Dermis microvascular lymphatic vessel endothelial cell (primary cell): ENCODE measurements around the gene EIF6. TPM values are rescaled to one million over a fixed set of nuclear protein-coding genes. Genes with fewer than 3 reads are reported as not detected.

Source experiments
- DNase-seq, 2 donors: peaks; one replicate each; pipeline versions ENCODE4 v3.0.0 to v3.0.0-alpha.2; 2010; ENCODE audit warnings: low read depth in 2 of 2
- total RNA-seq: library from RNA; depleted of rRNA; stranded (reverse); fragments of >200 nt; gene quantifications from 2 replicates; pipeline ENCODE4 v1.2.1, GENCODE V29; 2014

The EIF6 gene
- total RNA-seq, 1 donor from 2014 or later, result 173 TPM

GRCh38 chr20:35280523-35280922 is 4.0 kb downstream of the EIF6 start:
- no peak for DNase-seq

DNA sequence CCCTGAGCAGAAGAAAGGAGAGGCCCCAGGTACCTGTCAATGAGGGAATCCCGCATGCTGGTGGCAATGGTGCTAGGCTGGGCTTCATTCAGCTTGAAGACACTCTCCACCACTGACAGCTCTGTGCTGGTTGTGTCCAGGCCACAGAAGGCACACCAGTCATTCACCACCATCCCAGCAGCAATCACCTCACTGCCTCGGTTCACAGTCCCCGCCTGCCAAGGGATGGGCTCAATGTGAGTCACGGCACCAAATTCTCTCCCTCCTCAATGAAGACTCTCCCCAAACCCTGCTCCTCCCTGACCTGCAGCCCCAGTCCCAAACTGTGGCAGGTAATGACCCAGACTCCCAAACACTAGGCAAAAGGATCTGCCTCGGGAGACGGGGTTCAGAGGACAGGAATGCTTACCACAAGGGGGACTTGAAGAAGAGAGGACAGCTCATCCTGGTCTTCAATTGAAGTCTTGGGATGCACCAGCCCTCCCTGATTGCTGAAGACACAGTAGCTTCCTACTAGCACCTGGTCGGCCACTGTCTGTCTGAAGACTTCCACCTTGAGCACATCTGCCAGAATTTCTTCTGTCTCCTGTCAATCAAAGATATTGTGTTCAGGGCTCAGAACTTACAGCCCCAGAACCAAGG is 4.9 kb downstream of the EIF6 start:
- DNase-seq, result no peak

DNA sequence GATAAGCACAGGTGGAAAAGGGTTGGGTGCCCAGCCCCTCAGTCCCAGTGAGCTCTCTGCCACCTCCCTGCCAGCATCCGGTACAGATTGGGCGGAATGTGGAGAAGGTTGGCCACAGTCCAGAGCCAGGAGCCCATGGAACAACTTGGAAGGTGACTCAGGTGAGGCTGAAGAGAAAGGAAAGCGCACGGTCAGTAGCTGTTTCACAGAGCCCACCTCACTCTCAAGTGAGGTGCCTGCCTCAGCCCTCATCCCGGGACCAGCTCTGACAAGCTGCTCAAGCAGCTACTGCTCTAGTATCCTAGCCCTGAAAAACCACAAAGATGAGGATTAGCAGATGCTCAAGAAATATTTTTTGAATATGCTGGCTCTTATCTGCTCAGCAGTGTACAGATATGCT is 5.5 kb downstream of the EIF6 start:
- no peak for DNase-seq

GRCh38 chr20:35277531-35278395 is 6.8 kb downstream of the EIF6 start, which contains the start of gene MMP24OS:
MMP24OS (minus strand) TSS chr20:35278122; CDS start chr20:35277929, 193 bp downstream.
- DNase-seq, result peak; percentile 79 to 86

DNA sequence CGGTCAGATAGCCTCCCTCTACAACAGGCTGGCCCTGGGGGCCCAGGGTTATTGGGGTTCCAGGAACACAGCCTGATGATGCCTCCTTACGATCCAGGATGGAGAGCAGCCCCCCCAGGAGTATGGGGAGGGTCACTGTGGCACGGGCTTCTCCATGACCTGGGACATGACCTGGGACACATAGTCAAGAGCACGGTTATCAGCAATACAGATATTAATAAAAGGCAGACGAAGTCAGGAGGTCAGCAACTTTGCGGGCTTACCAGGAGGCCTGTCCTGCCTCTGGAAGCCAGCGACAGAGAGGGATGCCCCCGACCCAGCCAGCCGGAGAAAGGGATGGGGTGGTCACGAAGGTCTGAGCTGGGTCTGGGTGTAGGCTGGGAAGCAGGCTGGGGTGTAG is 7.4 kb downstream of the EIF6 start:
- DNase-seq, result no peak

- DNase-seq, result no peak
Measured at GRCh38 chr20:35276408-35276807, 8.2 kb downstream of the EIF6 start.

DNA sequence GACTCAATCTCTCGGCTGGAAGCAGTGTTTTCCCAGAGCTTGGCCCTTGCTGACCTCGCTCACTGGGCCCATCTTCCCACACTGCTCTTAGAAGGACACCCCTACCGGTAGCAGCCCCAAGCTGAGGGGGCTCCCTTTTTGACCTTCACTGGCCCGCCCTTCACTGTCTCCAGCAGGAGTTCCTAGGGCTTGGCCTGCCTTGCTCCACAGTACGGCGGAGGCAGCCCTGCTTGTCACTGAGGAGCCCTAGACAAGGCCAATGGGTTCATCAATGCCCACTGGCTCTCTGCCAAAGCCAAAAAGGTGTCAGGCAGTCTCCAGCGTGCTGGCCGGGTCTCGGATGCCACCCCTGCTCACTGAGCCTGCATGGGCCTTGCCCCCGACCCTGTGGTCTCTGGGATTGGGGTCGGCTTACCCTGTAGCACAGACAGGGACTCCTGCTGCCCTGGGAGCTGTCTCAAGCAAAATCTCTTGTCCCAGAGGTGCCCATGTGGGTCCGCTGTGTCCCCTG is 8.8 kb downstream of the EIF6 start:
- DNase-seq, result no peak

DNA sequence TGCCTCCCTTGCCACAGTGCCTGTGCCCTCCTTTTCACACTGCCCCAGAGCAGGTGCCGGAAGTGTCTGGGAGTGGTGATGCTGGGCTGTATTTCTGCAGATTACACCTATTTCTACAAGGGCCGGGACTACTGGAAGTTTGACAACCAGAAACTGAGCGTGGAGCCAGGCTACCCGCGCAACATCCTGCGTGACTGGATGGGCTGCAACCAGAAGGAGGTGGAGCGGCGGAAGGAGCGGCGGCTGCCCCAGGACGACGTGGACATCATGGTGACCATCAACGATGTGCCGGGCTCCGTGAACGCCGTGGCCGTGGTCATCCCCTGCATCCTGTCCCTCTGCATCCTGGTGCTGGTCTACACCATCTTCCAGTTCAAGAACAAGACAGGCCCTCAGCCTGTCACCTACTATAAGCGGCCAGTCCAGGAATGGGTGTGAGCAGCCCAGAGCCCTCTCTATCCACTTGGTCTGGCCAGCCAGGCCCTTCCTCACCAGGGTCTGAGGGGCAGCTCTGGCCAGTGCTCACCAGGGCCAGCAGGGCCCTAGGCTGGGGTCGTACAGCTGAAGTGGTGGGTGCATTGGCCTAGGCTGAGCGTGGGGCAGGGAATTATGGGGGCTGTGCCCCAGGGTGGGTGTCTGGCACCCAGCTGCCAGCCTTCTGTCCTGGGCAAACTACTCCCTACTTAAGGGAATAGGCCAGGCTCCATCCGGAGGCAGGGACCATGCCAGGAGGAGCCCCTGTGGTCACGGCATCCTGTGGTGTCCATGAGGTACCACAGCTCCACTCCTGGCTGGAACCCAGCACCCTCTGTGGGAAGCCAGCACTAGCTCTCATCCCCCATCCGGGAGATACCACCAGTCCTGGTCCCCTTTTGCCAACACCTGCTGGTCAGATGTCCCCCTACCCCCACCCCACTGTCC is 10.1 kb downstream of the EIF6 start:
- DNase-seq, result no peak

DNA sequence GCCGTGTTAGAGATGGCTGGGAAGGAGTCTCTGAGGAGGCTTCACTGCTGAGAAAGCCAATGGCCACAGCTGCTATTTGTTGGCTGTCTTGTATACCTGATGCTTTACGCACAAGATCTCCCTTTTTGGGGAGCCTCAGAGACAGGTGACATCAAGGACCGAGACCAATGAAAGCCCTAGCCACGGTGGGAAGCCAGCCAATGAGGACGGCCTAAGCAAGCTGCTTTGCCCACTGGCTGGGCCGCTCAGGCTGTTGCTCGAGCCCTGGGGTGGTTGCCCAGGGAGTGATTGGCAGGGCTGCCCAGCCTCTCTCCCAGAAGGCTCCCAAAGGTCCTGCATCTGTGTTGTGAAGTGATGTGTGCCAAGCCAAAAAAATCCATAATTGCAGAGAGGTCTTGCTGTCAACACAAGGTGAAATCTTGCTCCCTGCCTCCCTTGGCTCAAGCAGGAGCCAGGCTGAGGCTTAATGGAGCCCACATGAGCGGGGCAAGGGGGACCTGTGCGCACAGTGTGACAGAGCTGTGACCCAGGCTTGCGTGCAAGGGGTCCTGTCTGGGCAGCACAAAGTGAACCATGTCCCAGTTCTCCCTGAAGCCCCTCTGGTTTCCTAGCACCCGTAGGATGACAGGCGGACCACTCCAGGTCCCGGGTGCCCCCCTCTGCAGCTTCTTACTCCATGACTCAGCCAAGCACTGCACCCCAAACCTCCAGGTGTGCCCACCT is 11.0 kb downstream of the EIF6 start:
- DNase-seq, result no peak

GRCh38 chr20:35271904-35272303 is 12.7 kb downstream of the EIF6 start:
- no peak for DNase-seq

DNA sequence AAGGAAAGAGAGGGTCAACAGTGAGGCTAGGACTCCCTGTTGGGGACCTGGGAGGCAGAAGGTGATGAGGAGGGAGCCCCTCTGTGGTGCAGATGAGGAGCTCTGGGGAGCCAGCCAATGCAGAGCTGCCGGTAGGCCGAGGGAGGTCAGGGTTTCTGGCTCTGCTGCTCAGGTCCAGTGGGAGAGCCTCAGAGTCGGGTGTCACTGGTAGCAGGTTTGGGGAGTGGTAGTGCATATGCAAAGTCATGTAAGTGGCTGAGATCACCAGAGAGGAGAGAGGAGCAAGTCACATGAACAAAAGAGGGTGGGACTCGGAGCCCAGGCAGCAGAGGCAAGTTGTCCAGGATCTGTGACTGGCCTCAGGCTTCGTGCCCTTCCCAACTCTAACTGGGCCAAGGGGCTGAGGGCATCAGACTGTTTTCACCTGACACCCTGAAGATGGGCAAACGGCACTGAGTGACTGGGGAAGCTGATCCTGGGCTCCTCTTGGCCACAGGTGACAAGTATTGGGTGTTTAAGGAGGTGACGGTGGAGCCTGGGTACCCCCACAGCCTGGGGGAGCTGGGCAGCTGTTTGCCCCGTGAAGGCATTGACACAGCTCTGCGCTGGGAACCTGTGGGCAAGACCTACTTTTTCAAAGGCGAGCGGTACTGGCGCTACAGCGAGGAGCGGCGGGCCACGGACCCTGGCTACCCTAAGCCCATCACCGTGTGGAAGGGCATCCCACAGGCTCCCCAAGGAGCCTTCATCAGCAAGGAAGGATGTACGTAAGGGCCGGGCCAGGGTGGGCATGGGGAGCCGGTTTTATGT is 13.3 kb downstream of the EIF6 start:
- no peak for DNase-seq

DNA sequence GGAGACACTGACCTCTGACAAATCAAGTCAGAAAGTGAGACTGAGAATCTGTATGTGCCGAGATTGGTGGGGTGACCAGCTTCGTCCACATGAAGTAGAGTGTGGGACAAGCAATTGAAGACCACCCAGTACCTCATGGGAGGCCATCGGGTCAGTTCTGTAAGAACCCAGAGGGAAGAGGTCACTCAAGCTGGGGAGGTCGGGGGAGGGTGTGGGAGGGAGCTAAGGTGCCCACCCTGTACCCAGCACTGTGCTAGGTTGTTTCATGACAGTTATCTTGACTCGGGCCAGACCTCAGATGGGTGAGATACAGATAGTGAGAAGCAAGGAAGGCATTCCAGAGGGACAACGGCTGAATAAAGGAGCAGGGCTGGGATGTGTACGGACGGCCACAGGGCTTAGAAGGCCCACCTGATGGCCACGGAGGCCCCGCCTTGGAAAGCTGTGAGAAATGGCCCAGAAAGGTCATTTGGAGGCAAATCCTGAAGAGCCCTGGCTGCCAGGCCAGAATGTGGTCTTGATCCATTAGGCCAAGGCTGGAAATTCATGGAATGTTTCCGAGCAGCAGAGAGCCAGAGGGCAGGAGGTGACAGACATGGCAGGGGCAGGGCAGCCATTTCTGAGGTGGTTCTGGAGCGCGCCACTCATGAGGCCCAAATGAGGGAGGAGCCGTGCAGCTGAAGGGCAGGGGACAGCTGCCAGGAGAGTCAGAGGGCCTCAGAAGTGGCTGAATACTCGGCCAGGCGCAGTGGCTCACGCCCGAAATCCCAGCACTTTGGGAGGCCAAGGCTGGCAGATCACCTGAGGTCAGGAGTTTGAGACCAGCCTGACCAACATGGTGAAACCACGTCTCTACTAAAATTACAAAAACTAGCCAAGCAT is 14.3 kb downstream of the EIF6 start:
- DNase-seq, result no peak

- peak; percentile 40 to 67 for DNase-seq
Measured at GRCh38 chr20:35269055-35269781, 15.4 kb downstream of the EIF6 start.

DNA sequence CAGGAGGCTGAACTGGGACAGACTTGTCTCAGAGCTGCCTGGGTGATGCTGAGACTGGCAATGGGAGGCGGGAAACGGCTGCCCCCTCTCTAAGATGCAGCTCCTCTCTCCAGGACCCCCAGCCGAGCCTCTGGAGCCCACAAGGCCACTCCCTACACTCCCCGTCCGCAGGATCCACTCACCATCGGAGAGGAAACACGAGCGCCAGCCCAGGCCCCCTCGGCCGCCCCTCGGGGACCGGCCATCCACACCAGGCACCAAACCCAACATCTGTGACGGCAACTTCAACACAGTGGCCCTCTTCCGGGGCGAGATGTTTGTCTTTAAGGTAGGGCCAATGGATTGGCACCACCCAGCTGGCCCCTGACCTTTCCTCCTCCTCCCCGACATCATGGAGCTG is 17.5 kb downstream of the EIF6 start:
- DNase-seq, result no peak

- peak in 1 of 2 donors; percentile 53 for DNase-seq
Measured at GRCh38 chr20:35264755-35265154, 19.8 kb downstream of the EIF6 start.

GRCh38 chr20:35263532-35264341 is 20.8 kb downstream of the EIF6 start:
- DNase-seq, result peak in 1 of 2 donors; percentile 11

DNA sequence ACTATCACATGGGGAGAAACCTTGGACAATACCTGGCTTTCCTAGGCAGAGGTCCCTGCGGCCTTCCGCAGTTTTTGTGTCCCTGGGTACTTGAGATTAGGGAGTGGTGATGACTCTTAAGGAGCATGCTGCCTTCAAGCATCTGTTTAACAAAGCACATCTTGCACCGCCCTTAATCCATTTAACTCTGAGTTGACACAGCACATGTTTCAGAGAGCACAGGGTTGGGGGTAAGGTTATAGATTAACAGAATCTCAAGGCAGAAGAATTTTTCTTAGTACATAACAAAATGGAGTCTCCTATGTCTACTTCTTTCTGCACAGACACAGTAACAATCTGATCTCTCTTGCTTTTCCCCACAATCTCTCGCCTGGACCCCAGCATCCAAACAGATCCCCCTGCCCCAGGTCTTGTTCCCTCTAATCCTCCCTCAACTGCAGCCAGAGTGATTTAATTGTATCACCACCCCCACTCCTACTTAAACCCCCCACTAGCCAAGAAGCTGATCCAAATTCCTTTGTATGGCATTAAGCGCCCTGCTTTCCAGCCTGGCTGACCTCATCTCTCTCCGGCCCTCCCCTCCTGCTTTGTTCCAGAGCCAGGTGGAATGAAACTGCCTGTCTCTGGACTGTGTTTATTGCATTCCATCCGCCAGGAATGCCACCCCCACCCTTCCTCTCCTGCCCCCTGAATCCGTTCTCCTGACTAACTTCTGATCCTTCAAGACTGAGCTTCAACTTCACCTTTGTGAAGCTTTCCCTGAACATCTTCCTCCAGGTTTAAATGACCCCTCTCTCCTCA is 21.6 kb downstream of the EIF6 start:
- peak in 1 of 2 donors; percentile 55 for DNase-seq
